Tibial nerve (tissue), 3 donors: Measurements from ENCODE around the gene MRC1.

ENCODE experiments used
- CTCF ChIP-seq, 5 experiments: fragments of 200-600 bp in 3 of 5; fragments of 450-650 bp in 2 of 5; sonication (generic) in 3 of 5; IDR thresholded peaks; one replicate each; pipeline ENCODE4 v1.5.1; 2016 to 2019; ENCODE audit warnings: antibody characterized with exemption in 5 of 5, mild to moderate bottlenecking in 3 of 5, moderate library complexity in 2 of 5
- POLR2A ChIP-seq, 2 donors: fragments of 450-650 bp; IDR thresholded peaks; one replicate each; pipeline ENCODE4 v1.6.1; 2017; ENCODE audit warnings: antibody characterized with exemption in 2 of 2, mild to moderate bottlenecking in 2 of 2, moderate library complexity in 2 of 2

GRCh38 chr10:17765602-17766001 lies 43.5 kb upstream of the MRC1 start:
- no peak for TF ChIP-seq CTCF (IDR thresholded peaks at IDR 0.05)
- no peak for TF ChIP-seq POLR2A (IDR thresholded peaks at IDR 0.05)
